ENCODE measurements around the gene PRMT1.

PRMT1 gene

DNA sequence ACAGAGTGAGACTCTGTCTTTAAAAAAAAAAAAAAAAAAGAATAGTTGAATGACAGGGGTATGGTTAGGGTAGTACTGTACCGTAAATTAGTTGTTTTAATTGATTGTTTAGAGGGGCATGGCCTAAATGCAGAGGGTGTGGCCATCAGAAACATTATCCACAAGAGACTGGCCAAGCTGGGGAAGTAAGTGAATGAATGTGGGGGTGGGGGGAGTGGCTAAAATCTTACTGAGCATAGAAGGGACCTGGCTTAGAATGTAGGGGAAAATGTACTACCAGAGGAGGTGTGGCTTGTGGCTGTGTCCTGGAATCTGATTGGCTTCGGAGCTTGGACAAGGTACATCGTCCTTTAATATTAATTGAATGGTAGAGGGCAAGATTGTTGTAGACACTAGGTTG lies 7.6 kb upstream of the PRMT1 start:
- no peak for DNase-seq (ENCODE audit: low read depth)

- peak; percentile 66 for DNase-seq (ENCODE audit: low read depth)
These were observed 4.7 kb upstream of the PRMT1 start for GRCh38 chr19:49672131-49672919.

DNA sequence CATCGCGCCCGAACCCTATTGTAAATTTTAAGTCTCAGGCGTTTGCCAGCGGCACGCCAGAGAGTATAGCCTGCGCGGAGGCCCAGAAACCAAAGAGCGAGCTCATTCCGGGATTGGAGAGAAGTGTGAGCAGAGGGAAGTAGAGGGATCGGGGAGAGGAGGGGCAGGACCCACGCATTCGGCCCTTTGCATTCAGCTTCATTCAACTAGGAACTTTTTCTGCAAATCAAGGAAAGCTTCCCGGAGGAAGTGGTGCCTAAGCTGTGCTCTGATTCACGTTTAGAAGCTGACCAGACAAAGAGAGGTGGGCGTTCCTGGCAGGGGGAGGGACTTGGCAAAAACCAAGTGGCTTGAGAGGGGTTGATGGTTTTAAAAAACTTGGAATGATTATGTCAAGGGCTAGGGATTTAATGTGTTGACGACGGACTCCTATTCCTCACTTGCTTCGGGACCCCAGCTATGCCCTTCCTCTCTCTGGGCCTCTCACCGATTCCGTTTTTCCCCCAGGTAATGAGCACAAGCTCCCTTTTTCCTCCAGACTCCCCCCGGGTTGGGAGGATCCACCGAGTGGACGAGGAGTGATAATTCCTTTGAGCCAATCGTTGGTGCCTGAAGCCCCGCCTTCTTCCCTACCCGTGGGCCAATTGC lies 811 bp upstream of the PRMT1 start:
- DNase-seq (ENCODE audit: low read depth), result peak; percentile 35

- peak; percentile 96 for DNase-seq (ENCODE audit: low read depth)
These were observed 264 bp upstream of the PRMT1 start for GRCh38 chr19:49676784-49677230.

DNA sequence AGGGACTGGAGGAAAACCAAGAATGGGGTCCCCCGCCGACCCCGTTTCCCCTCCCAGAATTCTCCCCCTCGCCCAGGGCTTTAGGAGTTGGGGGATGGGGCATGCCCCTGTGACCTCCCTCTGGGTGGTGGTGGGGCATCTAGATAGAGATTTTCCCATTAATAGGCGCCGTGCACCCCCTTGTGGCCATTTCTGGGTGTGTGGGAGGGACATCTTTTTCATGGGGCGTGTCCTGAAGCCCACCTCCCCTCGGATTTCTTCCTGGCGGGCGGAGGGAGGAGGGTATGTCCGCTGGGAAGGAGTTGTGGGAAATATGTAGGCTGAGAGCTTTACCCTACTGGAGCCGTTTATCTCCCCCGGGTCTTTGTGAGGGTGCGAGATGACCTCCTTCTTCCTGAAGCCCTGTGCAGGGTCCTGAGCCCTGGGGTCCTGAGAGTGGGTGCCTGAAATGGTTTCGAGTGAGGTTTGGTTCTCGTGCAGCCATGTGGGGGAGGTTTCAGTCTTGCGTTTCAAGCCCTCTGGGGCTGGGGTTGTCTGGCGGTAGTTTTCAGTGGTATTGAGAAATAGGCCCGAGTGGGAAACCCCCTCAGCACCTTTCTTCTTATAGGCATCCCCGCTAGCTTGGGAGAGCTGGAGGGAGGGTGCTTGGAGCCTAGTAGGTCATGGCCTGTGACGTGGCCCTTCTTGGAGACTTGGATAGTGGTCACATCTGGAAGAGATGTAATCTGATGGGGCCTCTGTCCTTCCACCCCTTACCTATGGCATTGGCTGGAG lies 1.0 kb downstream of the PRMT1 start:
- peak; percentile 71 for DNase-seq (ENCODE audit: low read depth)

- no peak for DNase-seq (ENCODE audit: low read depth)
These were observed 2.1 kb downstream of the PRMT1 start for GRCh38 chr19:49678985-49679770.

DNA sequence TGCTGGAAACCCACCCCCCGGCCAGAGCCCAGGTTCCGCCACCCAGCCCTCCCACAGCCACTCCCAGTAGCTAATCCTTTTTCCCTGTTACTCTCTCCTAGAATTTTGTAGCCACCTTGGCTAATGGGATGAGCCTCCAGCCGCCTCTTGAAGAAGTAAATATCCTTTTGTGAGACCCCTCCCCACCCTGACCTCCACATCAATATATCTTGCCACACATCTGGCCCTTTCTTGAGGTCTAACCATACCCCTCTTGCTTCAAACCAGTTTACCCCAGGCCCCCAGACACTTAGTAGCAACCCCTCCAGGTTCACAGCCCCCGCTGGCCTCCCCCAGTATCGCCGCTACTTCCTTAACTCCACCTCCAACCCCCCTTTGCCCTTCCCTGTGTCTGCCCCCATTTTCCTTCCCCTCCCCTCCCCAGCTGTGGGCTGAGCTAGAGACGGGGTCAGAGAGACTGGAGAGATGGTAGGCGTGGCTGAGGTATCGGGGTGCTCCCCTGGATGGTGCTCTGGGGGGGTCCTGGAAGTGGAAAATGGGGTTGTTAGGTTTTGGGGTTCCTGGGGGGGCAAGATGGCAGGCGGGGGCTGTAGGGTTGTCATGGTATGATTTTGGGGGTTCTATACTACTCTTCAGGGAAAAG lies 2.8 kb downstream of the PRMT1 start:
- DNase-seq (ENCODE audit: low read depth), result no peak

DNA sequence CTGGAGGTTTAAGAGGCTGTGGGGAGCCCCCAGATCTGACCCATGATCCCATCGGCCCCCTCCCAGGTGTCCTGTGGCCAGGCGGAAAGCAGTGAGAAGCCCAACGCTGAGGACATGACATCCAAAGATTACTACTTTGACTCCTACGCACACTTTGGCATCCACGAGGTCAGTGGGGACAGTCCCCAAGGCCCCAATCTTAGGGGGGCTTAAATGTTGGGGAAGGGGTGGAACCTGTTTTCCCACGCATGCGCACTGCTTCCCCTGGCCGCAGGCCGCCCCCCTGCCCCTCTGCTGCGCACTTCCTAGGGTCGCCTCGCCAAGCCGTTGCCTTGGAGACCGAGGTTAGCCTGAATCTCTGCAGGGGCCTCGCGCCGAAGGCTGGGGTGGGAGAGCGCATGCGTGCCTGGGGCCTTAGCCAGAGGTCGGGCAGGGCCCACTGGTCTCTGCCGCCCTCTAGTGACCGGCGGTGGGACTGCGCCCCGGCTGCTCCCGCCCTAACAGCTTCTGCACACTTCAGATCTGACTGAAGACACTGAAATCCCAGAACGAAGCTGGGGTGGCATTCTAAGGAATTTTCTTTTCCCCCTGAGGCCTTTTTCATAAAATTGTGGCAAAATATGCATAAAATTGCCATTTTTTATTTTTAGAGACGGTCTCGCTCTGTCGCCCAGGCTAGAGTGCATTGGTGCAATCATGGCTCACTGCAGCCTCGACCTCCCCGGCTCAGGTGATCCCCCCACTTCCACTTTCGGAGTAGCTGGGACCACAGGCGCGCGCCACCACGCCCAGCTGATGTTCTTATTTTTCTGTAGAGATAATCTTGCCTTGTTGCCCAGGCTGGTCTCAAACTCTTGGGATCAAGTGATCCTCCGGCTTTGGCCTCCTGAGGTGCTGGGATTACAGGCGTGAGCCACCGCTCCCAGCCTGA lies 3.6 kb downstream of the PRMT1 start:
- peak; percentile 88 for DNase-seq (ENCODE audit: low read depth)

GRCh38 chr19:49681830-49682229 lies 4.8 kb downstream of the PRMT1 start:
- no peak for DNase-seq (ENCODE audit: low read depth)

GRCh38 chr19:49682274-49682673 lies 5.2 kb downstream of the PRMT1 start:
- DNase-seq (ENCODE audit: low read depth), result no peak

- DNase-seq (ENCODE audit: low read depth), result no peak
These were observed 6.8 kb downstream of the PRMT1 start for GRCh38 chr19:49683814-49684250.

DNA sequence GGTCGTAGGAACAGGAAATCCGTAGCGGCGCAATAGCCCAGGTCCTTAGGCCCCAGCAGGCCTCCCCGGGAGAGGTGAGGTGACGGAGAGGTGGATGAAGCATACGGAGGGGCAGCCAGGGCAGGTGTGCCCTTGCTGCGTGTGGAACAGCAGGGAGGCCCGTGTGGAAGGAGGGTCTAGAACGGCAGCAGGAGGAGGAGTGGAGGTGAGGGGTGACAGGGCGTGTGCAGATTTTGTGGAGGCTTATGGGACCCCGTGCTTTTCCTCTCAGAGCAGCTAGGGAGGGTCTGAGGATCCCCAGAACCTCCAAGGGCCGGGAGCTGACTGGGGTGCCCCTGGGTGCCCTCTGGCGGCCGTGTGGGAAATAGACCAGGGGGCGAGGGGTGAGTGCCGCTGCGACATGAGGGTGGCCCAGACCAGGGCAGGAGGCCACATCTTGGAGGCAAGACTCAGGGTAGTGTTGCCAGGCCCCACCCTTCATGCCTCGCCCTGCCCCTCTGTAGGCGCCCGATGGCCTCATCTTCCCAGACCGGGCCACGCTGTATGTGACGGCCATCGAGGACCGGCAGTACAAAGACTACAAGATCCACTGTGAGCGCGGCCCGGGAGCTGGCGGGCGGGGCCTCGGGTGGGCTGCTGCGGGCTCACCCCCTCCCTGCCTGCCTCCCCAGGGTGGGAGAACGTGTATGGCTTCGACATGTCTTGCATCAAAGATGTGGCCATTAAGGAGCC lies 7.3 kb downstream of the PRMT1 start:
- no peak for DNase-seq (ENCODE audit: low read depth)

DNA sequence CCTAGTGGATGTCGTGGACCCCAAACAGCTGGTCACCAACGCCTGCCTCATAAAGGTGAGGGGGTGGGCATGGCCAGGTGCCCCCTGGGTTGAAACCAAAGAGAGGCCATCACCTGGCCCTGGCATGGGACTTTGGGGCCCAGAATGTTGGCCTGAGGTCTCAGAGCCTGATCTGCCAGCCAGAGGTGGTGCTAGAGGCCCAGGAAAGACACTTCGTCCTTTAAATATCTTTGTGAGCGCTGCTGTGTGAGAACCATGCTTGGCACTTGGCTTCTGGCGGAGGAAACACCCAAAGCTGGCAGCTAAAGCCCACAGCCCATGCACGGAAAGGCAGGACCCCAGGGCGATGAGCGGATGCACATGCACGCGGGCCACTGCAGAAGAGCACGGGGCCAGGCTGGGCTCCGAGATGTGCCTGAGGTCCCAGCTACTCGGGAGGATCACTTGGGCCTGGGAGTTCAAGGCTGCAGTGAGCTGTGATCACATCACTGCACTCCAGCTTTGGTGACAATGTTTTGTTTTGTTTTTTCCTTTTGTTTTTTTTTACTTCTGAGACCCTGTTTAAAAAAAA lies 8.0 kb downstream of the PRMT1 start:
- DNase-seq (ENCODE audit: low read depth), result no peak

DNA sequence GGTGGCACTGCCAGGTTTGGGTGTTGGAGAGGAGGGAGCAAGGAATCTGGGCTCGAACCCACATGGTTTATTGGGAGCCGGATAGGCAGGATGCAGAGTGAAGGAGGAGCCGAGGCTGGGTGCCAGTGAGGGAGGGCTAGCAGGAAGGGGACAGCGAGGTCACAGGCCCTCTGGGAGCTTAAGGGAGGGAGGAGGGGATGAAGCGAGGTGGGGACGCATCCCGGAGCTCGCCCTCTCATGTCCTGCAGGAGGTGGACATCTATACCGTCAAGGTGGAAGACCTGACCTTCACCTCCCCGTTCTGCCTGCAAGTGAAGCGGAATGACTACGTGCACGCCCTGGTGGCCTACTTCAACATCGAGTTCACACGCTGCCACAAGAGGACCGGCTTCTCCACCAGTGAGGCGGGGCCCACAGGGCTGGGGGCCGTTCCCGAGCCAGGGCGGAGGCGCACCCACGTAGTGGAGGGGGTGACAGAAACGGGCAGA lies 8.8 kb downstream of the PRMT1 start:
- no peak for DNase-seq (ENCODE audit: low read depth)

- DNase-seq (ENCODE audit: low read depth), result no peak
These were observed 9.5 kb downstream of the PRMT1 start for GRCh38 chr19:49686503-49687088.

- no peak for DNase-seq (ENCODE audit: low read depth)
These were observed 10.1 kb downstream of the PRMT1 start for GRCh38 chr19:49687150-49687549.

- DNase-seq (ENCODE audit: low read depth), result no peak
These were observed 10.7 kb downstream of the PRMT1 start for GRCh38 chr19:49687566-49688316.

DNA sequence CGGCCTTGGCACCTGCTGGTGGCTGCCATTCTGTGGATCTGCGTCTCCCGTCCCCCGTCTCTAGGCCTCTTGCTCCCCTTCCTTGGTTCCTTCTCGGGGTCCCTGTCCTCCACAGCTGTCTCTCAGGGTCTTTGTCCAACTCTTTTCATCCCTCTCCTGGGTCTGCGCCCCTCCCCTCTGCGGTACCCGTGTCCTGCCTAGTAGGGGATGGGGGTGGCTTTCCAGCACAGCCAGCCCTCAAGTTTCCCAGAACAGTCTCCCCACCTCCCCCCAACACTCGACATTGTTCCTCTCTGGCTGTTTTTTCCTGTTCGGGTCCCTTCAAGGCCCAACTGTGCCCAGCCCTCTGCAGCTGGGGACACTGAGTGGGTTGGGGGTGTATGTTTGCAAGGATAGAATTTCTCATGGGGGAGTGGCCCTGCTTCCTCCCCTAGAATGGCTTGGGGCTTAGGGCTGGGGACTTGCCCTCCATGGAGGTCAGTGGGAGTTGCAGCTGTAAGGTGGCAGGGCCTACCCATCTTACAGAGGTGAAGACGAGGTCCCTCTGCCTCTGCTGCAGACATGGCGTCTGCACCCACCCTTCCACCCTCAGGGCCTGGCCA lies 11.6 kb downstream of the PRMT1 start:
- DNase-seq (ENCODE audit: low read depth), result no peak
